Activated T-helper 17 cell treated with anti-CD3 and anti-CD28 coated beads, Interleukin-2, amount 50 U/mL, for 72 hours (primary cell): ENCODE measurements around the gene AKAP13. TPM values are rescaled to one million over a fixed set of nuclear protein-coding genes. Genes with fewer than 3 reads are reported as not detected.

Source experiments
- ATAC-seq: fragments of 150-1000 bp; cut with Tn5 transposase; replicated peaks from 2 replicates; pipeline ENCODE4 v1.10.0; 2021; ENCODE audit warnings: mild to moderate bottlenecking, moderate library complexity
- H3K27ac Mint-ChIP-seq: one replicate; pipeline ENCODE4 v1.8.0; 2022; ENCODE audit warnings: mixed read lengths
- H3K27me3 Mint-ChIP-seq: one replicate; pipeline ENCODE4 v1.8.0; 2022; ENCODE audit warnings: mixed read lengths
- H3K36me3 Mint-ChIP-seq: one replicate; pipeline ENCODE4 v1.8.0; 2022; ENCODE audit warnings: low read depth, mild to moderate bottlenecking, mixed read lengths
- H3K4me1 Mint-ChIP-seq: one replicate; pipeline ENCODE4 v1.8.0; 2022; ENCODE audit warnings: mixed read lengths
- H3K4me3 Mint-ChIP-seq: one replicate; pipeline ENCODE4 v1.8.0; 2022; ENCODE audit warnings: mild to moderate bottlenecking, mixed read lengths
- H3K9me3 Mint-ChIP-seq: one replicate; pipeline ENCODE4 v1.8.0; 2022; ENCODE audit warnings: mixed read lengths
- total RNA-seq, 2 donors: library from RNA; stranded (reverse); gene quantifications; one replicate each; pipeline ENCODE4 v1.2.3, GENCODE V29; 2022

The AKAP13 gene
- total RNA-seq, 2 donors from 2014 or later = 95.9 to 152 TPM

DNA sequence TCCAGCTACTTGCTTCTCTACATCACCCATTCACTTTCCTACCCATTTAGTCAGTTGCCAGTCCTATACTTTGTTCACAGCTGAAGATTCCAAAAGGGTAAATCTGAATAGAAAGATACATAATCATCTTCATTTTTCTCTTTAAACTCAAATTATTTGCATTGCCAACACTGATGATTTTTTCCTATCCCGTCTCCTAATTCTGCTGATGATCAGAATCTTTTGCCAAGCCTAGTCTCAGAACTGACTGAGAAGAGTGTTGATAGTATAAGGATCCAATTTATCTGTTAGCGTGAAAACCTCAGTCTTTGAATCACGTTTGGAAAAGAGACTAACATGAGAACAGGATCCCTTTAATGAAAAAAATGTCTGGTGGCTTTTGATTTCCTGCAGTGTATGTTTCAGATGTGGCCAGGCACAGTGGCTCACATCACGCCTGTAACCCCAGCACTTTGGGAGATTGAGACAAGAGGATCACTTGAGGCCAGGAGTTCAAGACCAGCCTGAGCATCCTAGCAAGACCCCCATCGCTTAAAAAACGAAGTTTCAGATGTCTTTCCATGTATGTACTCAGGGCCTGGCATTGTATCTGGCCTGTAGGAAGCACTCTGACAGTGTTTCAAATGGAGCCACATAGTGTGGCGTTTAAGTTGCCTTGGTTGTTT, 244.9 kb downstream of the AKAP13 start:
- Mint-ChIP-seq H3K36me3 (peaks cover 55% of the 10 kb centered on the region), H3K9me3 (no peaks in the 10 kb centered on the region), H3K27me3 (no peaks in the 10 kb centered on the region), H3K4me1 (peaks cover 53% of the 10 kb centered on the region), H3K27ac (peak overlapping the region; percentile 86), H3K4me3 (no peak overlapping the region)
- ATAC-seq = peak; percentile 29

DNA sequence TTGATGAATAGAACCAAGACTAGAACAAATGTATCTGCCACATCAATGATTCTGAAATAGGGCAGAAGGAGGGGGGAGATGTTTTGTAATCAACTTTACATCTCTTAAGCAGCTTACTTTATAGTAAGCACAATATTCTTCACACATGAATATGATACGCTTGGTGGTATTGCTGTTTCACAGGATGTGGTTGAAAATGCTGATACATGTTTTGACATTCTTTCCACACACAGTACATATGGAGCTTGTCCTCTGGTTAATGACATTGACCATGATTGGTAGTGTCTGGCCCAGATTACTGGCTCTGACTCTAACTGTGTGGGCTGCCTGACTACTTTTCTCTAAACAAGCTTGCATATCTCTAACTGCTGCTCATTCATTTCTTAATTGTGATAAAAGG, 245.5 kb downstream of the AKAP13 start:
- Mint-ChIP-seq H3K27ac (peak overlapping the region; percentile 86), H3K9me3 (no peaks in the 10 kb centered on the region), H3K36me3 (peaks cover 61% of the 10 kb centered on the region), H3K4me1 (peaks cover 53% of the 10 kb centered on the region), H3K4me3 (no peak overlapping the region), H3K27me3 (no peaks in the 10 kb centered on the region)
- ATAC-seq = peak; percentile 86

DNA sequence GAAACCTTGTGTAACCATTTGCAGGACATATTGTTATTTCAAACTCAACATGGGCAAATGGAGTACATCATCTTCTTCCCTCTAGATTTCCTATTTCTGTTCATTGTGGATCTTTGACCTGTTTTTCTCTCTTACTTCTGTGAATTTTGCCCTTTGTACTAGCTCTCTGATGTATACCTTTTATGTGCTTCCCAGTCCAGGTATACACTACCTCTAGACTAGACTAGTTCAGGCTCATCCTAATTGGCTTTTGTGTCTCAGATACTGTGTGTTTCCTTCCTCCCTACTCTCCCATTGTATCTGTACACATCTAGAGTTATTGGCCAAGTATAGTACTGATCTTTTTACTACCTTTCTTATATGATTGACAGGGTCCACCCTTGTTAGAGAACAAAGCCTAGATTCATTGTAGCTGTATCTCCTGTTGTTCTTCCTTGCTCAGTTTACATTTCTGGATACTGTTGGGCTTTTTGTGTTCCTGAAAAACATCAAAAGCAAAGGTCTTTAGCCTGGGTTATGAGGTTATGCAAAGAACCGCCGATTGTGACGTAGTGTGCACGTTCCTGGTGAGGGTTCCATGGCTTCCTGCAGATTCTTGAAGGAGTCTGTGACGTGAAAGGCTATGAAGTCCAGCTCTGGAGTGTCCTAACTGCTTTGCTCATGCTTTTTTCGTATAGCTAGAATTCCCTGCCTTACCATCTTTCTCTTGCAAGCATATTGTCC, 247.0 kb downstream of the AKAP13 start:
- ATAC-seq = no peak
- peaks cover 47% of the 10 kb centered on the region for H3K4me1 Mint-ChIP-seq
- H3K9me3 Mint-ChIP-seq = no peaks in the 10 kb centered on the region
- peaks cover 61% of the 10 kb centered on the region for H3K36me3 Mint-ChIP-seq
- H3K4me3 Mint-ChIP-seq = peak overlapping the region; percentile 3
- H3K27ac Mint-ChIP-seq = peak overlapping the region; percentile 4
- no peaks in the 10 kb centered on the region for H3K27me3 Mint-ChIP-seq

DNA sequence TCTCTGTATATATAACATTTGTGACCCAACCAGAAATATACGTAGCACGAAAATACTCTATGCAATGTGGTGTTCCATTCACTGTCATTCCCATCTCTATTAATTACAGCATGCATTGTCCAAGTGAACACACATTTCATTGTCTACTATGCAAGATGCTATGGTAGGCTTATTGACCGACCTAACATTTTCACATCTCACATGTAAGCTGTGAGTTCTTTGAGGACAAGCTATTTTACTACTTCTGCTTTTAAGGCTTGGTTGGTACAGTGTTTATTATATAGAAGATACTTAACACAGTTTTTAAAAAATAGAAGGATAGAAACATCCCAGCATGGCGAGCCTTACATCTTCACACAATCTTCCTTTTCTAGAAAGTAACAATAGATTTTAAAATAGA, 249.9 kb downstream of the AKAP13 start:
- H3K27ac Mint-ChIP-seq = no peak overlapping the region
- no peaks in the 10 kb centered on the region for H3K27me3 Mint-ChIP-seq
- ATAC-seq = no peak
- no peaks in the 10 kb centered on the region for H3K9me3 Mint-ChIP-seq
- H3K4me3 Mint-ChIP-seq = no peak overlapping the region
- H3K4me1 Mint-ChIP-seq = peaks cover 32% of the 10 kb centered on the region
- H3K36me3 Mint-ChIP-seq = peaks cover 61% of the 10 kb centered on the region

DNA sequence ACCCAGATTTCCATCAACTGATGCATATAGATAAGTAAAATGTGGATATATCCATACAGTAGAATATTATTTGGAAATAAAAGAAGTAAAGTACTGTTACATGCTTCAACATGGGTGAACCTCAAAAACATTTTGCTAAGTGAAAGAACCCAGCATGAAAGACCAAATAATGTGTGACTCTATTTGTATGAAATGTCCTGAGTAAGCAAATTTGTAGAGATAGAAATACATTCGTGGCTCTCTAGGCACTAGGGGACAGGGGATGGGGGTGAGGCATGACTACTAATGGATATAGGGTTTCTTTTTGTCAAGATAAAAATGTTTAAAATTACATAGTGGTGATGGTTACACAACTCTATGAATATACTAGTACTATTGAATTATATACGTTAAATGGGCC, 250.6 kb downstream of the AKAP13 start:
- Mint-ChIP-seq H3K9me3 (no peaks in the 10 kb centered on the region), H3K27ac (peak overlapping the region; percentile 32), H3K36me3 (peaks cover 54% of the 10 kb centered on the region), H3K4me1 (peaks cover 26% of the 10 kb centered on the region), H3K4me3 (no peak overlapping the region), H3K27me3 (no peaks in the 10 kb centered on the region)
- ATAC-seq = no peak

DNA sequence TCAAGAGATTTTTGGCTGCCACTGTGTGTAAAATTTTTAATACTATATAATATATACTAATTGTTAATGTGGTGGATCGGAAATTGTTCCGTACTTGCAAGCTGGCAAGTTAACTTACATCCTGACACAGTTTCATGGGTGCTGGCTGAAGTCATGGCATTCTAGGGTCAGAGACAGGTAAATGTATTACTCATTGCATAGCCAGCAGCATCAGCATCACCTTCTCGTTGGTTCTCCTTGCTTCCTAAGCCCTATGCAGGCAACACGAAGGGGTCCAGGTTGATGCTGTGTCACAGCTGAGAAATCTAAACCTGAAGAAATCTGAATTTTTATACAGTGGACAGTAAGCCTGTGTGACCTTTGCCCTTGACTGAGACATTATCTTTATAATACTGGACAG, 251.6 kb downstream of the AKAP13 start:
- H3K27ac Mint-ChIP-seq = no peak overlapping the region
- no peak for ATAC-seq
- peaks cover 21% of the 10 kb centered on the region for H3K4me1 Mint-ChIP-seq
- H3K4me3 Mint-ChIP-seq = no peak overlapping the region
- no peaks in the 10 kb centered on the region for H3K9me3 Mint-ChIP-seq
- H3K36me3 Mint-ChIP-seq = peaks cover 52% of the 10 kb centered on the region
- H3K27me3 Mint-ChIP-seq = no peaks in the 10 kb centered on the region

GRCh38 chr15:85633859-85634258, 253.5 kb downstream of the AKAP13 start:
- ATAC-seq = no peak
- peaks cover 21% of the 10 kb centered on the region for H3K4me1 Mint-ChIP-seq
- peaks cover 50% of the 10 kb centered on the region for H3K36me3 Mint-ChIP-seq
- H3K27ac Mint-ChIP-seq = no peak overlapping the region
- H3K4me3 Mint-ChIP-seq = no peak overlapping the region
- H3K9me3 Mint-ChIP-seq = no peaks in the 10 kb centered on the region
- H3K27me3 Mint-ChIP-seq = no peaks in the 10 kb centered on the region

- Mint-ChIP-seq H3K36me3 (peaks cover 51% of the 10 kb centered on the region), H3K4me3 (peak overlapping the region; percentile 31), H3K27ac (no peak overlapping the region), H3K4me1 (peaks cover 24% of the 10 kb centered on the region), H3K9me3 (no peaks in the 10 kb centered on the region), H3K27me3 (no peaks in the 10 kb centered on the region)
- no peak for ATAC-seq
Measured at GRCh38 chr15:85636351-85636750, 255.9 kb downstream of the AKAP13 start.

- Mint-ChIP-seq H3K4me1 (peaks cover 21% of the 10 kb centered on the region), H3K4me3 (peak overlapping the region; percentile 55), H3K27me3 (no peaks in the 10 kb centered on the region), H3K9me3 (no peaks in the 10 kb centered on the region), H3K27ac (peak overlapping the region; percentile 87), H3K36me3 (peaks cover 75% of the 10 kb centered on the region)
- ATAC-seq = peak; percentile 96
Measured at GRCh38 chr15:85639752-85640381, 259.5 kb downstream of the AKAP13 start.

DNA sequence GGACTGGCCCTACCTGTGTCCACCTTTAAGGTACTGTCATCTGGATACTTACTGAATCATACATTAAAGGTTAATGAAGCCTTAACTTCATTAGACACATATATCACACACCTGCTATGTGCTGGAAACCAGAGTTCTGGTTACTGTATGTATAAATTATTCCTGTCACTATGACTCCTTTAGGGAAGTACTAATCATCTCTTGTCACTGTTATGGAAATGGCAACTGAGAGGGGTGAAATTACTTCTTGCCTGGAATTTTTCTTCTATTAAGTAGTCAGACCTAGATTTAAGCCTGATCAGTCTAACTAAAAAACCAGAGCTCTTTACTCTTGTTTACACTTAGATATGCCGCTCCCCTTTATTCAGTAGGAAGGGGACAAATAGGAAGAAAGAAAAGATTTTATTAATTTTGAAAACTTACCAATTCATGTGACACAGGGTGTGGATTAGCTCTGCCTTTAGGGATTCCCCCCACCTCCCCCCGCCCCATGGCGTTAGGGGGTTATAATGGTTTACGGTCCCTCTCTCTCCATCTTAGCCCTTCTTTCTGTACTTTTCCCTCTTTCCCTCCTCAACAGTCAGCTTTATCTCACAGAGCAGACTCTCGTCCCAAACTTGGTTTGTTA, 261.8 kb downstream of the AKAP13 start:
- Mint-ChIP-seq H3K4me3 (no peak overlapping the region), H3K9me3 (no peaks in the 10 kb centered on the region), H3K27me3 (no peaks in the 10 kb centered on the region), H3K27ac (peak overlapping the region; percentile 18), H3K4me1 (peaks cover 34% of the 10 kb centered on the region), H3K36me3 (peaks cover 88% of the 10 kb centered on the region)
- no peak for ATAC-seq

- H3K27me3 Mint-ChIP-seq = no peaks in the 10 kb centered on the region
Measured at GRCh38 chr15:85642693-85643066, 262.3 kb downstream of the AKAP13 start.

DNA sequence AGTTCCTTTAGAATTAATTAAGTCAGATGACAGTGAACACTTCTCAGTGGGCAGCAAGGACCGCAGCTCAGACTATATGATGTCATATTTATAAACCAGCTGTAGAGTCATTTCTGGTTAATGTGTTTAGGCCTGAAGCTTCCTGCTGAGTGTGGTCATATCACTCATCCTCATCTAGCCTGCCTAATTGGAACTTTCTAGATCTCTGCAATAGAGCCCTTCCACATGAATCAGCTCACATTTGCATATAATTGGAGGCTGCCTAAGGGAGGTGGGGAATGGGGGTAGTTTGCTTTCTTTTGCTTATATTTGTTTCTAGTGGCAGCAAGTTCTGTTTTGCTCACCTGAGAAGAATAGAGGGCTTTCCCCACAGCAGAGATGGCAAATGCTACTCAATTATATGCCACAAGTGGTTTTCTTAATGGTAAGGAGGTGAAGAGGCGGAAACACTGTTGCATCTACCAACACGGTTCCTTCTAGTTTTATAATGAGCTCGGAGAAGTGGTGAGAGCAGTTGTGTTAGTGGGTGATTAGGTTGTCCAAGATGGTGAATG, 266.2 kb downstream of the AKAP13 start:
- peaks cover 85% of the 10 kb centered on the region for H3K36me3 Mint-ChIP-seq
- peaks cover 28% of the 10 kb centered on the region for H3K4me1 Mint-ChIP-seq
- peak overlapping the region; percentile 90 for H3K27ac Mint-ChIP-seq
- no peaks in the 10 kb centered on the region for H3K9me3 Mint-ChIP-seq
- peak; percentile 91 for ATAC-seq
- H3K27me3 Mint-ChIP-seq = no peaks in the 10 kb centered on the region
- H3K4me3 Mint-ChIP-seq = peak overlapping the region; percentile 58

More at GRCh38 chr15:85642693-85643066, 262.3 kb downstream of the AKAP13 start:
- Mint-ChIP-seq H3K36me3 (peaks cover 88% of the 10 kb centered on the region), H3K27ac (peak overlapping the region; percentile 18), H3K9me3 (no peaks in the 10 kb centered on the region), H3K4me1 (peaks cover 29% of the 10 kb centered on the region), H3K4me3 (no peak overlapping the region)
- ATAC-seq = no peak

GRCh38 chr15:85649372-85649771, 269.0 kb downstream of the AKAP13 start:
- Mint-ChIP-seq H3K36me3 (peaks cover 86% of the 10 kb centered on the region), H3K27me3 (no peaks in the 10 kb centered on the region), H3K4me3 (peak overlapping the region; percentile 70), H3K4me1 (peaks cover 33% of the 10 kb centered on the region), H3K9me3 (no peaks in the 10 kb centered on the region), H3K27ac (peak overlapping the region; percentile 95)
- ATAC-seq = peak; percentile 46

- no peaks in the 10 kb centered on the region for H3K9me3 Mint-ChIP-seq
- H3K36me3 Mint-ChIP-seq = peaks cover 86% of the 10 kb centered on the region
- H3K4me1 Mint-ChIP-seq = peaks cover 21% of the 10 kb centered on the region
- ATAC-seq = no peak
- peak overlapping the region; percentile 4 for H3K27ac Mint-ChIP-seq
- no peak overlapping the region for H3K4me3 Mint-ChIP-seq
- no peaks in the 10 kb centered on the region for H3K27me3 Mint-ChIP-seq
Measured at GRCh38 chr15:85651548-85651947, 271.1 kb downstream of the AKAP13 start.
